Smooth muscle cell (in vitro differentiated cells): Measurements from ENCODE around the gene CEP128. TPM values are rescaled to one million over a fixed set of nuclear protein-coding genes. Genes with fewer than 3 reads are reported as not detected.

Experiments
- DNase-seq: peaks from one replicate; lab custom pipeline; 2025; ENCODE audit not compliant: unreplicated experiment; lab: John Stamatoyannopoulos, UW
- H2AFZ ChIP-seq: fragments of 200-600 bp; sonication (generic); 2 replicates; pipeline ENCODE4 v1.6.0; 2016; ENCODE audit warnings: antibody characterized with exemption, low read depth, mild to moderate bottlenecking
- H3F3A ChIP-seq: fragments of 200-600 bp; sonication (generic); 2 replicates; pipeline ENCODE4 v1.6.0; 2017; ENCODE audit warnings: antibody characterized with exemption, low read depth
- H3K27ac ChIP-seq: fragments of 200-600 bp; sonication (generic); 2 replicates; pipeline ENCODE4 v1.5.1; 2016; ENCODE audit warnings: low read depth, mild to moderate bottlenecking
- H3K27me3 ChIP-seq: fragments of 200-600 bp; sonication (generic); 2 replicates; pipeline ENCODE4 v1.6.1; 2016; ENCODE audit warnings: low read depth, mild to moderate bottlenecking
- H3K36me3 ChIP-seq: fragments of 200-600 bp; sonication (generic); 2 replicates; pipeline ENCODE4 v1.5.1; 2016; ENCODE audit warnings: low read depth
- H3K4me1 ChIP-seq: fragments of 200-600 bp; sonication (generic); 2 replicates; pipeline ENCODE4 v1.5.1; 2016; ENCODE audit warnings: low read depth
- H3K4me2 ChIP-seq: fragments of 200-600 bp; sonication (generic); 2 replicates; pipeline ENCODE4 v1.6.0; 2016; ENCODE audit warnings: mild to moderate bottlenecking
- H3K4me3 ChIP-seq: fragments of 200-600 bp; sonication (generic); 2 replicates; pipeline ENCODE4 v1.5.1; 2016; ENCODE audit warnings: mild to moderate bottlenecking
- H3K79me2 ChIP-seq: fragments of 200-600 bp; sonication (generic); 2 replicates; pipeline ENCODE4 v1.6.0; 2016; ENCODE audit warnings: low read depth, mild to moderate bottlenecking
- H3K9ac ChIP-seq: fragments of 200-600 bp; sonication (generic); 2 replicates; pipeline ENCODE4 v1.6.0; 2016; ENCODE audit warnings: low read depth
- H3K9me3 ChIP-seq: fragments of 200-600 bp; sonication (generic); replicated peaks from 2 replicates; pipeline ENCODE4 v1.5.1; 2016; ENCODE audit warnings: low read depth
- H4K20me1 ChIP-seq: fragments of 200-600 bp; sonication (generic); 2 replicates; pipeline ENCODE4 v1.6.0; 2016; ENCODE audit warnings: low read depth
- CTCF ChIP-seq: fragments of 200-600 bp; sonication (generic); IDR thresholded peaks from 2 replicates; pipeline ENCODE4 v1.5.1; 2017; ENCODE audit warnings: borderline replicate concordance, mild to moderate bottlenecking, antibody characterized with exemption; ENCODE audit not compliant: insufficient read depth, poor library complexity, severe bottlenecking
- WGBS: methylation state at CpG from one replicate; pipeline ENCODE4 v1.1.7; 2016; ENCODE audit warnings: low lambda C conversion rate; 5-methylcytosine and 5-hydroxymethylcytosine counted together
- polyA plus RNA-seq: library from polyadenylated mRNA; unstranded; fragments of >200 nt; fragmentation: Nextera tagmentation; extraction: Ambion mirVana; gene quantifications from 2 replicates; pipeline ENCODE4 v1.2.1, GENCODE V29; 2016
- total RNA-seq: library from RNA; depleted of rRNA; stranded (reverse); fragments of >200 nt; gene quantifications from 2 replicates; pipeline ENCODE4 v1.2.3, GENCODE V29; 2014

The CEP128 gene
- total and polyA plus RNA-seq, 2 experiments from 2014 or later, result 2.7 to 4.4 TPM

- DNase-seq, result no peak
- no peaks in the 10 kb centered on the region for H3K36me3 ChIP-seq
- no peak overlapping the region for H2AFZ ChIP-seq
- no peaks in the 10 kb centered on the region for H3F3A ChIP-seq
- H3K4me2 ChIP-seq, result no peak overlapping the region
- no peaks in the 10 kb centered on the region for H4K20me1 ChIP-seq
- no peaks in the 10 kb centered on the region for H3K9me3 ChIP-seq
- no peak overlapping the region for H3K27ac ChIP-seq
- no peaks in the 10 kb centered on the region for H3K4me1 ChIP-seq
- 86% methylated on average over 2 of the region's 2 CpGs for WGBS
- H3K4me3 ChIP-seq, result no peak overlapping the region
- no peaks in the 10 kb centered on the region for H3K27me3 ChIP-seq
- TF ChIP-seq CTCF, result no peak
- no peaks in the 10 kb centered on the region for H3K79me2 ChIP-seq
- no peak overlapping the region for H3K9ac ChIP-seq
These were observed 446.8 kb downstream of the CEP128 start for GRCh38 chr14:80494769-80495168.

- no peaks in the 10 kb centered on the region for H3K9me3 ChIP-seq
- no peak overlapping the region for H3K4me2 ChIP-seq
- 95% methylated on average over 5 of the region's 5 CpGs for WGBS
These were observed 447.9 kb downstream of the CEP128 start for GRCh38 chr14:80493620-80494019.

GRCh38 chr14:80491650-80492049 lies 449.9 kb downstream of the CEP128 start:
- no peak overlapping the region for H3K4me2 ChIP-seq
- H3K9ac ChIP-seq, result no peak overlapping the region
- H3K79me2 ChIP-seq, result no peaks in the 10 kb centered on the region
- H3K27me3 ChIP-seq, result no peaks in the 10 kb centered on the region
- no peaks in the 10 kb centered on the region for H3K4me1 ChIP-seq
- no peaks in the 10 kb centered on the region for H3F3A ChIP-seq
- H3K9me3 ChIP-seq, result no peaks in the 10 kb centered on the region
- no peak for DNase-seq
- no peak overlapping the region for H2AFZ ChIP-seq
- H3K27ac ChIP-seq, result no peak overlapping the region
- H3K4me3 ChIP-seq, result no peak overlapping the region
- no peaks in the 10 kb centered on the region for H3K36me3 ChIP-seq
- no peak for TF ChIP-seq CTCF
- 92% methylated on average over 2 of the region's 2 CpGs for WGBS
- no peaks in the 10 kb centered on the region for H4K20me1 ChIP-seq

More at GRCh38 chr14:80493620-80494019, 447.9 kb downstream of the CEP128 start:
- H3K27me3 ChIP-seq, result no peaks in the 10 kb centered on the region
- no peak for DNase-seq
- no peak overlapping the region for H3K27ac ChIP-seq
- TF ChIP-seq CTCF, result no peak
- no peak overlapping the region for H3K4me3 ChIP-seq
- H3K79me2 ChIP-seq, result no peaks in the 10 kb centered on the region
- no peaks in the 10 kb centered on the region for H3F3A ChIP-seq
- no peak overlapping the region for H2AFZ ChIP-seq
- H3K9ac ChIP-seq, result no peak overlapping the region
- no peaks in the 10 kb centered on the region for H3K4me1 ChIP-seq
- no peaks in the 10 kb centered on the region for H3K36me3 ChIP-seq
- no peaks in the 10 kb centered on the region for H4K20me1 ChIP-seq

- no peak overlapping the region for H3K9ac ChIP-seq
- no peak overlapping the region for H3K27ac ChIP-seq
- H3K27me3 ChIP-seq, result no peaks in the 10 kb centered on the region
- WGBS, result 54% methylated on average over 4 of the region's 4 CpGs
- H3K36me3 ChIP-seq, result no peaks in the 10 kb centered on the region
- no peak for TF ChIP-seq CTCF
- no peaks in the 10 kb centered on the region for H3K4me1 ChIP-seq
- no peaks in the 10 kb centered on the region for H3K79me2 ChIP-seq
- no peaks in the 10 kb centered on the region for H4K20me1 ChIP-seq
- no peak for DNase-seq
- no peaks in the 10 kb centered on the region for H3F3A ChIP-seq
- no peaks in the 10 kb centered on the region for H3K9me3 ChIP-seq
- no peak overlapping the region for H3K4me3 ChIP-seq
- H2AFZ ChIP-seq, result no peak overlapping the region
- H3K4me2 ChIP-seq, result no peak overlapping the region
These were observed 450.4 kb downstream of the CEP128 start for GRCh38 chr14:80491131-80491530.
